Head of caudate nucleus (tissue), 42 donors: ENCODE measurements around the gene EXOC3L1.

Experiments
- DNase-seq, 42 donors: peaks; one replicate each; pipeline versions ENCODE4 v3.0.0 to v3.0.0-alpha.2; 2020 to 2021; ENCODE audit warnings: mixed read lengths in 7 of 42
- intact Hi-C: fragments of 100-400 bp; cut with DNase I; formaldehyde crosslinking; loops from one replicate; pipeline ENCODE4 v1.15.0; 2022

The EXOC3L1 gene

DNA sequence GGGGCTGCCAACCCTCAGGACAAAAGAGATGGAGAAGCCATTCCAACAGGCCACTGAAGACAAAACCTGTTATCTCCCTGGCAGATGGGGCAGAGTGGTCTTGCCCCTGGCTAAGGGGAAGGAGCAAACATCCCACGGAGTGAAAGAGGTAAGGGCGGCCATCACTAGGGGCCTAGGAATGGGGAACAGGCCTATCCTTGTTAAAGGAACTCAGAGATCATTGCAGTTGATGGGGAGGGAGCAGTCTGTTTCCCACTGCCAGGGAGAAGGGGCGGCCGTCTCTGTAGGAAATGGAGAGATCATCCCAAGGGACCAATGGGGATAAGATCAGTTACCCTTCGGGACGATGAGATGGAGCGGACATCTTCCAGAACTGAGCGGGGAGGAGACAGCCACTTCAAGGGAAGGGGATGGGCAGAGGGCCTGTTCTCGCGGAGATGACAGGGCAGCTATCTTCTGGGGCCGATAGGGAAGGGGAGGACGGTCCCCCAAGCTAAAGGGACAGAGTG is 36.4 kb upstream of the EXOC3L1 start:
- no peak for DNase-seq
- intact Hi-C loops, result loop anchor here (5.0 kb wide), 1 partner anchor 34 kb away; the partner anchor contains the start of genes E2F4 and EXOC3L1

- intact Hi-C loops, result no loop called here
- no peak for DNase-seq
Observed at GRCh38 chr16:67223992-67224391, 34.1 kb upstream of the EXOC3L1 start.

DNA sequence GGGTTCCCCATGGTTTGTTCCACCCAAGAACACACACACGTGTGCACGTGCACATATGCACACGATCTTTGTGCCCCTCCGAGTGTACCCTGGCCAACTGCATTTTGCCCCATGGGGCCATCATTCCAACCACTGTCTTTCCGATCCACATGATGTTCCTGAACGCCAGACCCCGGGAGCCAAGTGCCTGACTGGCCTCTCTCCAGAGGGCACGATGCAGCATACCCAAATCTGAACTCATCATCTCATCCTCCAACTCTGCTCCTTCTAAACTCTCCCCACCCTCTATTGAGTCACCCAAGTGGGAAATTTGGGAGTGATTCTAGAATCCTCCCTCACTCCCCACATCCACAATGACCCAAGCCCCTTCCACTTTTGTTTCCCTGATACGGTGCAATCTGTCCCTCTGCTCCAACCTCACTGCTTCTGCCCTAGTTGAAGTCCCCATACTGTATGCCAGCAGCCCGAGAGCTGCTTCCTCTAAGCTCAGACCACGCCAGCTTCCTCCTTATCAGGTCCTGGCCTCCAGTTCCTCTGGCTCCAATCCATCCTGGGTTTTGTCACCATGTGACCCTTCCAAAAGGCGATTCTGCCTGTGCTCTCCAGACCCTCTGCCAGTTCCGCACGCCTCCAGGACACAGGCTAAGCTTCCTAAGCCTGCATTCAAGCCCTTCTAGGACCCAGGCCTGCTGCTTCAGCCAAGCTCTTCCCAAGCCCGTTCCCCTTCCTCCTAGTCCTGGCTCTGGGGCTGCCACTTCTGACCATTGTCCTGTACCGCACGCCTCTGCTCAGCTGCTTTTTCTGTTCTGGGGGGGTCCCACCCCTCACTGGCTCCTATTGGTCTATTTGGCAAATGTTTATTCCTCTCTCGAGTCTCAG is 26.9 kb upstream of the EXOC3L1 start:
- intact Hi-C loops, result no loop called here
- peak in 7 of 42 donors; percentile 31 to 57 (median 42) for DNase-seq

GRCh38 chr16:67215706-67216105 is 25.8 kb upstream of the EXOC3L1 start:
- intact Hi-C loops, result no loop called here
- no peak for DNase-seq

DNA sequence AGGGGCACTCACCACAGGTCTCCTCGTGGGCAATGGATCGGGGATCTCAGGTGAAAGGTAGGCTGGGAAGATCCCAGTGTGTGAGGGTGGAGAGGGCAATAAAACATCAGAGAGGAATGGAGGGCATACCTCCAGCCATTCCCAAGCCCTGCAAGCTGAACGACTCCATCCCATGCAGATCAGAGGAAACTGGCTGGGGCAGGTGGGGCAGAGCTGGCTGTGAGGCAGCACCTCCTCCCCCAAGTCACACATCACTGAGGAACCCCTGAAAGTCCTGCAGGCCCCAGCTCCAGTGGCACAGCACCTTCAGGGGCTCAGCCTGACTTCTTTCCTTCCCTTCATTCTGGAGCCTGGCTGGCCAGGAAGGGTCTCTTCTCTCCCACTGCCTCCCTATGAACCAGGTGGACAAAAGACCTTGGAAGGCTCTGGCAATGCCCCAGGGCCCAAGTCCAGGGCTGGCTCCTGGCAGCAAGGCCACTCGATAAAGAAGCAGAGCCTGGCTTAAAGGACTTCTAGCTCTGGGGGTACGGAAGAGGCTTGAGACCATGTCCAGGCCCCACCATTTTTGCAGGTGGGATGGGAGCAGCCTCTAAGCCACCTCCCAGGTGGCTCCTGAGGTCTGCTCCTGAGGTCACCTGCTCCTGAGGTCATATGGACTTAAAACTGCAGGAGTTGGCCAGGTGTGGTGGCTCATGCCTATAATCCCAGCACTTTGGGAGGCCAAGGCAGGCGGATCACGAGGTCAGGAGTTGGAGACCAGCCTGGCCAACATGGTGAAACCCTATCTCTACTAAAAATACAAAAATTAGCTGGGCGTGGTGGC is 23.5 kb upstream of the EXOC3L1 start:
- no peak for DNase-seq
- intact Hi-C loops, result no loop called here

- no peak for DNase-seq
- intact Hi-C loops, result no loop called here
Observed at GRCh38 chr16:67212766-67213165, 22.8 kb upstream of the EXOC3L1 start.

- intact Hi-C loops, result no loop called here
- DNase-seq, result peak in 30 of 42 donors; percentile 14 to 79 (median 48)
Observed at GRCh38 chr16:67211674-67212073, 21.7 kb upstream of the EXOC3L1 start.

DNA sequence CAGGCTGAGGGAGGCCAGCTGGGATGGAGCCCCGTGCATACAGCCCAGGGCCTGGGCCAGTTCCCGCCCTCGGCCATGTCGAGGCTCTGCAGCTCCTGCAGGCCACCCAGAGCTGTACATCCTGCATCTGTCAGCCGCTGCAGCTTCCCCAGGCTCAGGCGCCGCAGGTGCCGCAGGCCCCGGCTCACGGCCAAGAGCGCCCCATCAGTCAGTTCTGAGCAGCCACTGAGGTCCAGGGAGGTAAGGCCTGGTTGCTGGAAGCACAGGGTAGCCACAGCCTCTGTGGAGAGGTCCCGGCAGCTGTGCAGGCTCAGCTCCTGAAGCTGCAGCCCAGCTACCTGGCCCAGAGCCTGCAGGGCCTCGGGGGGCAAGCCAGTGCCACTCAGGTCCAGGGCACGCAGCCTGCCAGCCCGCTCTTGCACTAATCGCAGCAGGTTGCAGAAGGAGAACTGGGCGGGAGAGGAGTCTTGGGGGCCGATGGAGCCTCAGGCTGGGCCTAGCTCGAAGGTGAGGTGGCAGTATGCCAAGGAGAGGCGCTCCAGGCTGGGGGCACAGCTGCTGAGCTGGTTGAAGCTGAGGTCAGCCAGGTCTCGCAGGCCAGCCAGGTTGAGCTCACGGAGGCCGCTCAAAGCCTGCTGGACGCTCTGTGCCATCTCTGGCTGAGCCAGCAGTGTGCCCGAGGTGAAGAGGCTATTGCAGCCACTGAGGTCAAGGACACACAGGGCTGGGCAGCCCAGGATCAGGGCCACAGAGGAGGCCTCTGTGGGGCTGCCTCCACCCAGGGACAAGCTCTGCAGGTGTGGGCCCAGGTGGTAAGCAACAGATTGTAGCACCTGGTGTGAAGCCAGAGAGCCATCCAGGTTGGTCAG is 20.4 kb upstream of the EXOC3L1 start:
- no peak for DNase-seq
- intact Hi-C loops, result no loop called here

GRCh38 chr16:67209565-67209964 is 19.6 kb upstream of the EXOC3L1 start:
- intact Hi-C loops, result no loop called here
- DNase-seq, result no peak

- no peak for DNase-seq
- intact Hi-C loops, result no loop called here
Observed at GRCh38 chr16:67208154-67208896, 18.4 kb upstream of the EXOC3L1 start.

DNA sequence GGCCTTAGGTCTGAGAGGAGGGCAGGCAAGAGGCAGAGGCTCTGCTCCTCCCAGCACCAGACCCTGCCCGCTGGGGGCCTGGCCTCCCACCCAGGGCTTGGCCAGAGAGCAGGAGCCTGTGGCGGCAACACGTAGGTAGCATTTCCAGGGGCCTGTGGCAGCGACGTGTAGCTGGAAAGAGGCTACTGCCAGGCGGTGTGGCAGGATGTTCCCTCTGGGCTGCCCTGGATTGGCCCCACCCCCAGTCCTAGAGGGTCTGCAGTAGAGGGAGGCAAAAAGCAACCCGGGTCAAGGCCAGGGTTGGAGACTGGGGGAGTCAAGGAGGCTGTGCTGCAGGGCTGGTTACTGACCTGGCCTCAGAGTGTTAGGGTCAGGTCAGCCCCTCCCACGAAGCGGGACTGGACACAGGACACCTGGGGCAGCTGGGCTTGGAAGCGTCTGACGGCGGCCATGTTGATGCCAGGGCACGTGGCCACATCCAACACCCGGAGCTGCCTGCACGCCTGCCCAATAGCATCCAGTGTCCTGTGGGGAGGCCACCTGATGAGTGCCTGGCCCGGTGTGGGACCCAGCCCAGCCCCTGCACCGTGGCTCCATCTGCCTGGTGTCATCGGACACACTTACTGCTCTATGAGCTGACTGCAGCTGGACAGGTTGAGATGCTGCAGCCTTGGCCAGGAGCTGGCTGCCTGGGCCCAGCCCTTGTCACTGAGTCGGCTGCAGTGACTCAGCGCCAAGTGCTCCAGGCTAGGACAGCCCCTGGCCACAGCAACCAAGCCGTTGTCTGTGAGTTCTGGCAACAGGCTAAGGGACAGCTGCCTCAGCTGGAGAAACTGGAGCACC is 17.5 kb upstream of the EXOC3L1 start:
- intact Hi-C loops, result no loop called here
- no peak for DNase-seq

- DNase-seq, result no peak
- intact Hi-C loops, result no loop called here
Observed at GRCh38 chr16:67206838-67207248, 16.9 kb upstream of the EXOC3L1 start.

GRCh38 chr16:67206129-67206837 is 16.3 kb upstream of the EXOC3L1 start:
- intact Hi-C loops, result no loop called here
- no peak for DNase-seq

- no peak for DNase-seq
- intact Hi-C loops, result no loop called here
Observed at GRCh38 chr16:67204076-67204475, 14.1 kb upstream of the EXOC3L1 start.

- no peak for DNase-seq
- intact Hi-C loops, result no loop called here
Observed at GRCh38 chr16:67202956-67203493, 13.1 kb upstream of the EXOC3L1 start.

GRCh38 chr16:67202426-67202825 is 12.5 kb upstream of the EXOC3L1 start:
- intact Hi-C loops, result no loop called here
- DNase-seq, result no peak
